GM21360 (cell line): ENCODE measurements around the gene KIF26B.

Experiments
- ATAC-seq: cut with Tn5 transposase; IDR thresholded peaks from one replicate; pipeline ENCODE4 v1.9.1; 2021; ENCODE audit warnings: mild to moderate bottlenecking, moderate library complexity; ENCODE audit not compliant: unreplicated experiment

The KIF26B gene

GRCh38 chr1:245131026-245131393 is 23.8 kb upstream of the KIF26B start:
- ATAC-seq, result no peak

GRCh38 chr1:245132771-245133170 is 22.0 kb upstream of the KIF26B start:
- ATAC-seq, result no peak

GRCh38 chr1:245133995-245134715 is 20.6 kb upstream of the KIF26B start:
- no peak for ATAC-seq

GRCh38 chr1:245142171-245142798 is 12.5 kb upstream of the KIF26B start:
- ATAC-seq, result no peak

GRCh38 chr1:245142976-245143375 is 11.8 kb upstream of the KIF26B start:
- ATAC-seq, result no peak

- ATAC-seq, result no peak
Measured at GRCh38 chr1:245143849-245144248, 10.9 kb upstream of the KIF26B start.

GRCh38 chr1:245148069-245148468 is 6.7 kb upstream of the KIF26B start:
- no peak for ATAC-seq

GRCh38 chr1:245148861-245149260 is 5.9 kb upstream of the KIF26B start:
- ATAC-seq, result no peak

GRCh38 chr1:245153081-245153551 is 1.7 kb upstream of the KIF26B start:
- ATAC-seq, result no peak

- ATAC-seq, result no peak
Measured at GRCh38 chr1:245153552-245154428, 995 bp upstream of the KIF26B start.

- ATAC-seq, result no peak
Measured at GRCh38 chr1:245155272-245156040, 671 bp downstream of the KIF26B start.

- peak; percentile 97 for ATAC-seq
Measured at GRCh38 chr1:245156041-245156735, 1.4 kb downstream of the KIF26B start.

GRCh38 chr1:245156736-245157505 is 2.1 kb downstream of the KIF26B start:
- ATAC-seq, result no peak

- no peak for ATAC-seq
Measured at GRCh38 chr1:245158913-245159312, 4.1 kb downstream of the KIF26B start.

- ATAC-seq, result no peak
Measured at GRCh38 chr1:245160288-245160687, 5.5 kb downstream of the KIF26B start.

GRCh38 chr1:245160741-245161400 is 6.1 kb downstream of the KIF26B start:
- ATAC-seq, result no peak

GRCh38 chr1:245161866-245162265 is 7.1 kb downstream of the KIF26B start:
- ATAC-seq, result no peak

GRCh38 chr1:245166471-245166885 is 11.7 kb downstream of the KIF26B start:
- no peak for ATAC-seq

GRCh38 chr1:245168086-245168485 is 13.3 kb downstream of the KIF26B start:
- no peak for ATAC-seq
